Peyer's patch (tissue), 4 donors: ENCODE results near the gene PCDHGA8. TPM values are rescaled to one million over a fixed set of nuclear protein-coding genes. Genes with fewer than 3 reads are reported as not detected.

ENCODE experiments used
- DNase-seq, 3 donors: peaks; one replicate each; pipeline ENCODE4 v3.0.0-alpha.2; 2017 to 2019
- H3K27ac ChIP-seq, 4 donors: fragments of 200-600 bp; sonication (generic); one replicate each; pipeline ENCODE4 v1.5.1; 2016 to 2019
- H3K27me3 ChIP-seq, 2 donors: fragments of 200-600 bp; sonication (generic); one replicate each; pipeline ENCODE4 v1.5.1; 2019
- H3K36me3 ChIP-seq, 3 donors: fragments of 200-600 bp; sonication (generic); one replicate each; pipeline ENCODE4 v1.5.1; 2016 to 2019
- H3K4me1 ChIP-seq, 4 donors: fragments of 200-600 bp; sonication (generic); one replicate each; pipeline ENCODE4 v1.5.1; 2016 to 2019
- H3K4me3 ChIP-seq, 4 donors: fragments of 200-600 bp; sonication (generic); 1 replicate in 3 of 4; 2 replicates in 1 of 4; pipeline ENCODE4 v1.5.1; 2016 to 2019; ENCODE audit warnings: mild to moderate bottlenecking in 1 of 4
- H3K9me3 ChIP-seq, 4 donors: fragments of 200-600 bp; sonication (generic); one replicate each; pipeline ENCODE4 v1.5.1; 2016 to 2019; ENCODE audit warnings: mild to moderate bottlenecking in 1 of 4
- POLR2A ChIP-seq, 2 donors: fragments of 450-650 bp; IDR thresholded peaks; one replicate each; pipeline ENCODE4 v1.5.1; 2017; ENCODE audit warnings: antibody characterized with exemption in 2 of 2, mild to moderate bottlenecking in 2 of 2, moderate library complexity in 2 of 2
- total RNA-seq, 4 donors: library from RNA; depleted of rRNA; stranded (reverse); fragments of >200 nt; gene quantifications; one replicate each; pipeline ENCODE4 v1.1.0, GENCODE V29; 2016
- TF ChIP-seq, protein P1 (sequence below), 6 experiments: fragments of 450-650 bp in 4 of 6; fragments of 200-600 bp in 2 of 6; sonication (generic) in 1 of 6; IDR thresholded peaks; one replicate each; pipeline ENCODE4 v1.5.1; 2017 to 2019; ENCODE audit warnings: antibody characterized with exemption in 6 of 6, mild to moderate bottlenecking in 3 of 6, moderate library complexity in 1 of 6

The PCDHGA8 gene
- total RNA-seq, 4 donors from 2014 or later: 0.35 to 2.5 (median 1.1) TPM

DNA sequence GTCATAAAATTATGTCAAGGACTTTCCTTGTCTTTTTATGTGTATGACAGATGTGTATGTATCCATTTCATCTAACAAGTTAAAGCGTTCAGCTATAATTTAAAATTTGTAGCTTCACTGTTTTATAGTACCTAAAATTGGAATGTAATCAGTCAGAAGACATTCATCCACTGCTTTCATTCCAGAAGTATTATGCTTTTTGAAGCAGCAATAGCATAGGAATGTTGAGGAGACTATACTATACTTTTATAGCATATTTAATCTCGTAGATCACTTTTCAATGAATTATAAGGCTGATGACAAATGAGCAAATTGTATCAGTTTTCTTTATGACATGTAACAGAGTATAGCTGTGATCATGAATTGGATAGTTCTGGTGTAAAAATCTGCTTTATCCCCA lies 44.8 kb downstream of the PCDHGA8 start:
- Histone ChIP-seq H3K4me1 (no peaks in the 10 kb centered on the region), H3K27me3 (no peaks in the 10 kb centered on the region), H3K4me3 (no peak overlapping the region), H3K36me3 (no peaks in the 10 kb centered on the region), H3K9me3 (peaks cover 0 to 44% (median under 1%) of the 10 kb centered on the region in 4 donors), H3K27ac (no peak overlapping the region)
- DNase-seq: no peak
- TF ChIP-seq POLR2A (IDR thresholded peaks at IDR 0.05): no peak
- TF ChIP-seq, protein P1, sequence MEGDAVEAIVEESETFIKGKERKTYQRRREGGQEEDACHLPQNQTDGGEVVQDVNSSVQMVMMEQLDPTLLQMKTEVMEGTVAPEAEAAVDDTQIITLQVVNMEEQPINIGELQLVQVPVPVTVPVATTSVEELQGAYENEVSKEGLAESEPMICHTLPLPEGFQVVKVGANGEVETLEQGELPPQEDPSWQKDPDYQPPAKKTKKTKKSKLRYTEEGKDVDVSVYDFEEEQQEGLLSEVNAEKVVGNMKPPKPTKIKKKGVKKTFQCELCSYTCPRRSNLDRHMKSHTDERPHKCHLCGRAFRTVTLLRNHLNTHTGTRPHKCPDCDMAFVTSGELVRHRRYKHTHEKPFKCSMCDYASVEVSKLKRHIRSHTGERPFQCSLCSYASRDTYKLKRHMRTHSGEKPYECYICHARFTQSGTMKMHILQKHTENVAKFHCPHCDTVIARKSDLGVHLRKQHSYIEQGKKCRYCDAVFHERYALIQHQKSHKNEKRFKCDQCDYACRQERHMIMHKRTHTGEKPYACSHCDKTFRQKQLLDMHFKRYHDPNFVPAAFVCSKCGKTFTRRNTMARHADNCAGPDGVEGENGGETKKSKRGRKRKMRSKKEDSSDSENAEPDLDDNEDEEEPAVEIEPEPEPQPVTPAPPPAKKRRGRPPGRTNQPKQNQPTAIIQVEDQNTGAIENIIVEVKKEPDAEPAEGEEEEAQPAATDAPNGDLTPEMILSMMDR (IDR thresholded peaks at IDR 0.05): no peak

DNA sequence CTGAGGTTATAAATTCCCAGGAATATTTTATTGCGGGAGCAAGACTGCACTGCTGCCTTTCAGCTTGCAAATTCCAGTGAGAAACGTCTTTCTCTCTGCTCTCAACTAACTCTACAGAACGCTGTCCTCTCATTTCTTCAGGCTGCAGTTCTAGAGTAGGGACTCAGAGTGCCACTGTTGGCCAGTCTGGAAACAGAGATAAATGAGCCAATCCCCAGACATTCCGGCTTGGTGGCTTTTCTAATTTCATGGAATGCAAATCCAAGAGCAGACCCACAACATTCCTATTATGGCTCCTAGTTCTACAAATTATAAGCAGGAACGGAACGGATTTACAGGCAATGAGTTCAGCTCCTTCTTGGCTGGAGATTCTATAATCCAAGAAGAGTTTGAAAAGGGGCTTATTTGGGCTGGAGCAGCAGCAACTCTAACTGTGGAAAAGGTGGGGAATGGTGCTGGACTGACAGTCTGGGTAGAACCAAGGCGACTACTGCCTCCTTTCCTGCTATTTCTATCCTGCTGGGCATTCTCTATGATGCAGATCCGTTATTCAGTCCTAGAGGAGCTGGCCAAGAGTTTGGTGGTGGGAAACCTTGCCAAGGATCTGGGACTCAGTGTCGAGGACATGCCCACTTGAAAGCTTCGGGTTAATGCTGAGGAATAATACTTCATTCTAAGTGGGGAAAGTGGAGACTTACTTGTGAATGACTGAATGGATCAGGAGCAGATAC lies 47.1 kb downstream of the PCDHGA8 start:
- H3K27ac ChIP-seq: no peak overlapping the region
- no peak overlapping the region for H3K4me3 ChIP-seq
- H3K9me3 ChIP-seq: peaks cover 0 to 31% (median 0%) of the 10 kb centered on the region in 4 donors

DNA sequence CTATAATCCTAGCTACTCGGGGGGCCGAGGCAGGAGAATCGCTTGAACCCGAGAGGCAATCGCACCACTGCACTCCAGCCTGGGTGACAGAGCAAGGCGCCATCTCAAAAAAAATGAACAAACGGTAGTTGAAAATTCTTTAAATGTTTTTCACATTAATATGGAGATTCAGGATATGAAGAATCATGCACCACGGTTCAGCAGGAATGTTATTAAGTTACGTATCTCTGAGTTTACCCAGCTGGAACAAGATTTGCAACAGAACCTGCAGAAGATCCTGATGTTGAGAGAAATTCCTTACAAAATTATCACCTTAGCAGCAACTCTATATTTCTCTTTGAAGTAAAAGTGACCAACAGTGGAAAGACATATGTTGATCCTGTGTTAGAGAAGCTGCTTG lies 47.9 kb downstream of the PCDHGA8 start:
- TF ChIP-seq POLR2A (IDR thresholded peaks at IDR 0.05): no peak
- TF ChIP-seq, protein P1 (IDR thresholded peaks at IDR 0.05): no peak
- no peak overlapping the region for H3K4me3 ChIP-seq
- no peaks in the 10 kb centered on the region for H3K36me3 ChIP-seq
- peaks cover 0 to 37% (median 0%) of the 10 kb centered on the region in 4 donors for H3K9me3 ChIP-seq
- DNase-seq: no peak
- no peak overlapping the region for H3K27ac ChIP-seq
- no peaks in the 10 kb centered on the region for H3K4me1 ChIP-seq
- no peaks in the 10 kb centered on the region for H3K27me3 ChIP-seq

More for the DNA sequence above, 47.1 kb downstream of the PCDHGA8 start:
- no peak for DNase-seq
- Histone ChIP-seq H3K36me3 (no peaks in the 10 kb centered on the region), H3K4me1 (no peaks in the 10 kb centered on the region), H3K27me3 (no peaks in the 10 kb centered on the region)
- no peak for TF ChIP-seq POLR2A (IDR thresholded peaks at IDR 0.05)
- TF ChIP-seq, protein P1 (IDR thresholded peaks at IDR 0.05): no peak

DNA sequence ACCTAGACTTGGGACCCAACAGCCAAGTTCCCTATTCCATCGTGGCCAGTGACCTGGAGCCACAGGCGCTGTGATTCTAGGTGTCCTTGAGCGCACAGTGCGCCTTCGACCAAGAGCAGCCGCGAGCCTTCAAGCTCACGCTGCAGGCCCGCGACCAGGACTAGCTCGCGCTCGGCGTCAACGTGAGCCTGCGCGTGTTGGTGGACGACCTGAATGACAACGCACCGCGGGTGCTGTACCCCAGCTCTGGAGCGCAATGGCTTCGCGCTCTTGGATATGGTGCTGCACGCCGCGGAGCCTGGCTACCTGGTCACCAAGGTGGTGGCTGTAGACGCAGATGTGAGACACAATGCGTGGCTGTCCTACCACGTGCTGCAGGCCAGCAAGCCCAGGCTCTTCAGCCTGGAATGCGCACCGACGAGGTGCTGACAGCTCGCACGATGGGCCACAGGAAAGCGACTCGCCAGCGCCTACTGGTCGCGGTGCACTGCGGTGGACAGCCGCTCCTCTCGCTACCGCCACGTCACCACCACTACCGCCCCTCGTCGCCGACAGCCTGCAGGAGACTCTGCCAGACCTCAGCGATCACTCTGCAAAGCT lies 49.2 kb downstream of the PCDHGA8 start:
- H3K27ac ChIP-seq: no peak overlapping the region
- H3K9me3 ChIP-seq: peaks cover 0 to 34% (median 0%) of the 10 kb centered on the region in 4 donors
- TF ChIP-seq POLR2A (IDR thresholded peaks at IDR 0.05): no peak
- TF ChIP-seq, protein P1 (IDR thresholded peaks at IDR 0.05): no peak
- no peaks in the 10 kb centered on the region for H3K36me3 ChIP-seq
- no peaks in the 10 kb centered on the region for H3K27me3 ChIP-seq
- no peaks in the 10 kb centered on the region for H3K4me1 ChIP-seq
- no peak for DNase-seq
- no peak overlapping the region for H3K4me3 ChIP-seq

Other genes starting within 250 kb of the PCDHGA8 start
- gene PCDHB6, start 242.6 kb upstream of the PCDHGA8 start, total RNA-seq: under 1 TPM in 1 of 4 donors, not detected in 3; 0.54 TPM
- under 1 TPM in 2 of 4 donors, not detected in 2; 0.53 to 0.54 TPM for gene PCDHB7, start 220.0 kb upstream of the PCDHGA8 start, total RNA-seq
- not detected for gene PCDHB8, start 214.8 kb upstream of the PCDHGA8 start, total RNA-seq
- gene PCDHB16, start 210.2 kb upstream of the PCDHGA8 start, total RNA-seq: 1 to 10 TPM in 1 of 4 donors, under 1 TPM in 2, not detected in 1; 0.35 to 5.8 (median 0.40) TPM
- gene PCDHB9, start 205.5 kb upstream of the PCDHGA8 start, total RNA-seq: 1 to 10 TPM in 1 of 4 donors, under 1 TPM in 3; 0.18 to 1.7 (median 0.39) TPM
- under 1 TPM in 3 of 4 donors, not detected in 1; 0.54 to 0.83 (median 0.76) TPM for gene PCDHB10, start 200.3 kb upstream of the PCDHGA8 start, total RNA-seq
- gene PCDHB11, start 193.0 kb upstream of the PCDHGA8 start, total RNA-seq: 1 to 10 TPM in 1 of 4 donors, under 1 TPM in 1, not detected in 2; 0.27 to 2.8 TPM
- 1 to 10 TPM in 1 of 4 donors, under 1 TPM in 3; 0.35 to 4.1 (median 0.88) TPM for gene PCDHB12, start 183.9 kb upstream of the PCDHGA8 start, total RNA-seq
- under 1 TPM; 0.13 to 0.83 (median 0.32) TPM for gene PCDHB13, start 178.7 kb upstream of the PCDHGA8 start, total RNA-seq
- gene PCDHB14, start 169.3 kb upstream of the PCDHGA8 start, total RNA-seq: 1 to 10 TPM in 1 of 4 donors, under 1 TPM in 2, not detected in 1; 0.19 to 1.1 (median 0.54) TPM
- under 1 TPM in 2 of 4 donors, not detected in 2; 0.27 to 0.35 TPM for gene PCDHB15, start 147.2 kb upstream of the PCDHGA8 start, total RNA-seq
- 1 to 10 TPM; 1.1 to 4.1 (median 2.9) TPM for gene SLC25A2, start 88.6 kb upstream of the PCDHGA8 start, total RNA-seq
- 10 to 100 TPM; 42.2 to 80.0 (median 47.5) TPM for gene TAF7, start 71.8 kb upstream of the PCDHGA8 start, total RNA-seq
- gene PCDHGA1, start 62.1 kb upstream of the PCDHGA8 start, total RNA-seq: 1 to 10 TPM in 1 of 4 donors, not detected in 3; 1.7 TPM
- 1 to 10 TPM in 2 of 4 donors, under 1 TPM in 1, not detected in 1; 0.57 to 1.7 (median 1.1) TPM for gene PCDHGA2, start 53.9 kb upstream of the PCDHGA8 start, total RNA-seq
- gene PCDHGA3, start 48.8 kb upstream of the PCDHGA8 start, total RNA-seq: 1 to 10 TPM in 1 of 4 donors, under 1 TPM in 2, not detected in 1; 0.40 to 1.7 (median 0.76) TPM
- gene PCDHGB1, start 42.5 kb upstream of the PCDHGA8 start, total RNA-seq: under 1 TPM in 3 of 4 donors, not detected in 1; 0.27 to 0.53 (median 0.47) TPM
- 1 to 10 TPM in 2 of 4 donors, under 1 TPM in 2; 0.27 to 3.3 (median 0.81) TPM for gene PCDHGA4, start 37.6 kb upstream of the PCDHGA8 start, total RNA-seq
- gene PCDHGB2, start 32.6 kb upstream of the PCDHGA8 start, total RNA-seq: 1 to 10 TPM; 1.2 to 5.8 (median 1.6) TPM
- 10 to 100 TPM in 1 of 4 donors, 1 to 10 TPM in 2, under 1 TPM in 1; 0.94 to 10.7 (median 1.7) TPM for gene PCDHGA5, start 28.5 kb upstream of the PCDHGA8 start, total RNA-seq
- 1 to 10 TPM; 1.6 to 5.0 (median 2.0) TPM for gene PCDHGB3, start 22.4 kb upstream of the PCDHGA8 start, total RNA-seq
- 1 to 10 TPM in 2 of 4 donors, under 1 TPM in 2; 0.70 to 4.1 (median 1.0) TPM for gene PCDHGA6, start 18.7 kb upstream of the PCDHGA8 start, total RNA-seq
- gene PCDHGA7, start 9.9 kb upstream of the PCDHGA8 start, total RNA-seq: 1 to 10 TPM in 2 of 4 donors, under 1 TPM in 2; 0.35 to 2.5 (median 0.95) TPM
- 1 to 10 TPM; 1.1 to 3.3 (median 1.9) TPM for gene PCDHGB4, start 4.9 kb upstream of the PCDHGA8 start, total RNA-seq
- gene PCDHGB5, start 5.3 kb downstream of the PCDHGA8 start, total RNA-seq: 1 to 10 TPM; 2.3 to 9.1 (median 2.9) TPM
- gene PCDHGA9, start 10.1 kb downstream of the PCDHGA8 start, total RNA-seq: 10 to 100 TPM in 1 of 4 donors, 1 to 10 TPM in 3; 1.9 to 17.3 (median 4.0) TPM
- 1 to 10 TPM; 1.1 to 7.4 (median 3.3) TPM for gene PCDHGB6, start 15.4 kb downstream of the PCDHGA8 start, total RNA-seq
- gene PCDHGA10, start 20.4 kb downstream of the PCDHGA8 start, total RNA-seq: 1 to 10 TPM; 3.2 to 7.7 (median 4.2) TPM
- 1 to 10 TPM; 4.0 to 5.8 (median 4.3) TPM for gene PCDHGB7, start 25.0 kb downstream of the PCDHGA8 start, total RNA-seq
- 1 to 10 TPM; 1.1 to 5.0 (median 2.4) TPM for gene PCDHGA11, start 28.4 kb downstream of the PCDHGA8 start, total RNA-seq
- gene PCDHGA12, start 37.9 kb downstream of the PCDHGA8 start, total RNA-seq: 10 to 100 TPM in 1 of 4 donors, 1 to 10 TPM in 3; 1.4 to 12.4 (median 4.7) TPM
- gene PCDHGC3, start 83.3 kb downstream of the PCDHGA8 start, total RNA-seq: 10 to 100 TPM; 10.2 to 29.7 (median 16.7) TPM
- gene PCDHGC4, start 92.4 kb downstream of the PCDHGA8 start, total RNA-seq: 10 to 100 TPM in 1 of 4 donors, 1 to 10 TPM in 3; 1.7 to 11.3 (median 5.3) TPM
- 1 to 10 TPM in 1 of 4 donors, under 1 TPM in 2, not detected in 1; 0.67 to 1.4 (median 0.95) TPM for gene PCDHGC5, start 96.4 kb downstream of the PCDHGA8 start, total RNA-seq
- gene DIAPH1, start 226.4 kb downstream of the PCDHGA8 start, total RNA-seq: 100 to 1,000 TPM in 2 of 4 donors, 10 to 100 TPM in 2; 98.2 to 115 (median 102) TPM
- gene HDAC3, start 244.2 kb downstream of the PCDHGA8 start, total RNA-seq: 10 to 100 TPM; 31.2 to 55.6 (median 47.9) TPM
- gene RELL2, start 244.4 kb downstream of the PCDHGA8 start, total RNA-seq: 10 to 100 TPM in 3 of 4 donors, 1 to 10 TPM in 1; 8.0 to 13.2 (median 10.6) TPM